Type B pancreatic cell (in vitro differentiated cells): ENCODE results near the gene PHKB. TPM values are rescaled to one million over a fixed set of nuclear protein-coding genes. Genes with fewer than 3 reads are reported as not detected.

Experiments
- DNase-seq: peaks from one replicate; pipeline ENCODE4 v3.0.0; 2021; ENCODE audit warnings: mixed read lengths; ENCODE audit not compliant: unreplicated experiment; ENCODE audit errors: extremely low spot score
- H3K27ac Mint-ChIP-seq: 2 replicates; pipeline ENCODE4 v1.8.0; 2021; ENCODE audit warnings: mild to moderate bottlenecking, mixed read lengths
- H3K27me3 Mint-ChIP-seq: 2 replicates; pipeline ENCODE4 v1.8.0; 2021; ENCODE audit warnings: mixed read lengths
- H3K36me3 Mint-ChIP-seq: 2 replicates; pipeline ENCODE4 v1.8.0; 2021; ENCODE audit warnings: mixed read lengths
- H3K4me1 Mint-ChIP-seq: one replicate; pipeline ENCODE4 v1.8.0; 2021; ENCODE audit warnings: mixed read lengths; ENCODE audit not compliant: unreplicated experiment
- H3K4me3 Mint-ChIP-seq: 2 replicates; pipeline ENCODE4 v1.8.0; 2021; ENCODE audit warnings: mild to moderate bottlenecking, mixed read lengths
- H3K9me3 Mint-ChIP-seq: 2 replicates; pipeline ENCODE4 v1.8.0; 2021; ENCODE audit warnings: mixed read lengths
- CTCF ChIP-seq: fragments of 200-600 bp; sonication (generic); conservative IDR thresholded peaks from 2 replicates; pipeline ENCODE4 v1.5.0; 2021; ENCODE audit warnings: antibody characterized with exemption, mild to moderate bottlenecking
- total RNA-seq: library from RNA; stranded (reverse); gene quantifications from 2 replicates; pipeline ENCODE4 v1.2.1, GENCODE V29; 2021; ENCODE audit warnings: low replicate concordance

The PHKB gene
- total RNA-seq, 1 donor from 2014 or later: 72.9 TPM

GRCh38 chr16:47473792-47474191 lies 12.7 kb downstream of the PHKB start:
- peaks cover 7% of the 10 kb centered on the region for H3K4me1 Mint-ChIP-seq
- DNase-seq: no peak
- H3K9me3 Mint-ChIP-seq: no peaks in the 10 kb centered on the region
- no peak overlapping the region for H3K27ac Mint-ChIP-seq
- H3K36me3 Mint-ChIP-seq: peaks cover 10% of the 10 kb centered on the region
- H3K4me3 Mint-ChIP-seq: no peak overlapping the region
- no peaks in the 10 kb centered on the region for H3K27me3 Mint-ChIP-seq
- no peak for TF ChIP-seq CTCF

DNA sequence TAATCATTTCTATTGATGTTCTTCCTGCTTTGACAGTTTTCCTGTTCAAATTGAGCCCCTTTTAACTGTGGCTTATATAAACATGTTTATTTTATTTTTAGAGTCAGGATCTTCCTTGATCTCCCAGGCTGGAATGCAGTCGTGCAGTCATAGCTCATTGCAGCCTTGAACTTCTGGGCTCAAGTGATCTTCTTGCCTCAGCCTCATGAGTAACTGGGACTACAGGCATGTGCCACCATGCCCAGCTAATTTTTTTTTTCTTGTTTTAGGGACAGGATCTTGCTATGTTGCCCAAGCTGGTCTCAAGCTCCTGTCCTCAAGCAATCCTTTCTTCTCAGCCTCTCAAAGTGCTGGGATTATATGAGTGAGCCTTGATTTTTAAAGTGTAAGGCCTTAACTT lies 14.7 kb downstream of the PHKB start:
- TF ChIP-seq CTCF: no peak
- no peak for DNase-seq
- no peak overlapping the region for H3K27ac Mint-ChIP-seq

DNA sequence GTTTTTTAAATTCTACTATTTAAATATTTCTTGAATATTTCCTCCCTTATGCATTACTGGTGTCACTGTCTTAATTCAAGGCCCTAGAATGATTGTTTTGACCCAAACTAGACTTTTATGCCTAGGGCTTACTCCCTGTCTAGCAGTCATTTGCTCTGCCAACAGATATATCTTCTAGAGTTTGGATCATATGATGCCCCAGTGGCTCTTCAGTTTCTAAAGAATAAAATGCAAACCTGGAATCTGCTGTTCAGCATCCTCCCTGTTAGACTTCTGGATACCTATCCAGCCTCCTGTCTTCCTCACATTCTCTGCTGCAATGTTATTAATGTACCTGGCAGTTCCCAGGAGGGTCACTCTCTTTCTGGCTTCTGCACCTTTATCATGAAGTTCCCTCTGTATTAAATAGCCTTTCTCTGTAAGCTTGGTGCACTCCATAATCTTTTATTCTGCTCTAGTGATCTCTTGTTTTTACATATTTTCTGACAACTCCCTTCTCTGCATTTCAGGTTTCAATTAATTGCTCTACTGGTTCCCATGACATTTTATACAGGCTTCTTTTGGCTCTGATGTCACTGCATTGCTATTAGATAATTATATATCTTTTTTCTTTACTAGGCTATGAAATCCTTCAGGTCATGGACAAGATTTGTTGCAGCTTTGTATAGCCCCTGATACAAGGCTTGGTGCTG lies 15.7 kb downstream of the PHKB start:
- Mint-ChIP-seq H3K9me3 (no peaks in the 10 kb centered on the region), H3K4me1 (no peaks in the 10 kb centered on the region), H3K36me3 (no peaks in the 10 kb centered on the region), H3K4me3 (no peak overlapping the region), H3K27ac (peak overlapping the region; percentile 67), H3K27me3 (no peaks in the 10 kb centered on the region)
- TF ChIP-seq CTCF: no peak
- DNase-seq: no peak

More for the DNA sequence above, 14.7 kb downstream of the PHKB start:
- no peaks in the 10 kb centered on the region for H3K27me3 Mint-ChIP-seq
- no peak overlapping the region for H3K4me3 Mint-ChIP-seq
- H3K36me3 Mint-ChIP-seq: peaks cover 5% of the 10 kb centered on the region
- H3K4me1 Mint-ChIP-seq: no peaks in the 10 kb centered on the region
- H3K9me3 Mint-ChIP-seq: no peaks in the 10 kb centered on the region

GRCh38 chr16:47477679-47478078 lies 16.5 kb downstream of the PHKB start:
- no peak overlapping the region for H3K27ac Mint-ChIP-seq
- H3K27me3 Mint-ChIP-seq: no peaks in the 10 kb centered on the region
- no peak for DNase-seq
- TF ChIP-seq CTCF: no peak
- no peaks in the 10 kb centered on the region for H3K36me3 Mint-ChIP-seq
- H3K4me1 Mint-ChIP-seq: no peaks in the 10 kb centered on the region
- H3K4me3 Mint-ChIP-seq: no peak overlapping the region
- no peaks in the 10 kb centered on the region for H3K9me3 Mint-ChIP-seq

DNA sequence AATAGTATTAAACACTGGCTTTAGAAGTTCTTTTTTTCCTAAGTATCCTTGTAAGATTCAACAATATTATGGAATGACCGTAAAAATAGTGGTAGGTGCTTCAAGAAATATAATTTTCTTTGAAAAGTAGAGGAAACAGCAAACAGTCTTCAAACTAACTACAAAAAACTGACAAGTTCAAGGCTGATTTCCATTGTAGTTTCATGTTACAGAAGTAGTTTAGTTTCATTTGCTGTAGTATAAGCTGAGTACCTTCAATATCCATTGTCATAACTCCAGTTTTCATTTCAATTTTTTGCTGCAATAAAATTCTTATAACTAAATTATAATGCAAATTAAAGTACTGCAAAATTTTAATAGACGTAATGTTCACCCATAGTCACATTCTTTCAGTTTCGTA lies 19.3 kb downstream of the PHKB start:
- no peak for TF ChIP-seq CTCF
- no peaks in the 10 kb centered on the region for H3K27me3 Mint-ChIP-seq
- H3K27ac Mint-ChIP-seq: no peak overlapping the region
- H3K9me3 Mint-ChIP-seq: no peaks in the 10 kb centered on the region
- H3K4me3 Mint-ChIP-seq: no peak overlapping the region
- no peak for DNase-seq
- H3K36me3 Mint-ChIP-seq: no peaks in the 10 kb centered on the region
- H3K4me1 Mint-ChIP-seq: no peaks in the 10 kb centered on the region
